Liver (tissue), 9 donors: ENCODE measurements around the gene CXCL14. TPM values are rescaled to one million over a fixed set of nuclear protein-coding genes. Genes with fewer than 3 reads are reported as not detected.

Experiments used
- DNase-seq: peaks from one replicate; pipeline ENCODE4 v3.0.0-alpha.2; 2017; ENCODE audit warnings: low spot score
- H3K27ac ChIP-seq, 2 donors: one replicate each; pipeline ENCODE4 v1.7.0; 2013; ENCODE audit warnings: inconsistent platforms in 2 of 2, low read length in 2 of 2, control low read depth in 1 of 2, low read depth in 1 of 2, mild to moderate bottlenecking in 1 of 2
- H3K27me3 ChIP-seq, 4 donors: one replicate each; pipeline versions ENCODE4 v1.6.1 to v1.7.0; 2013; ENCODE audit warnings: low read length in 3 of 4, inconsistent platforms in 1 of 4, mild to moderate bottlenecking in 1 of 4, moderate library complexity in 1 of 4; ENCODE audit not compliant: control insufficient read depth in 4 of 4, insufficient read depth in 4 of 4
- H3K36me3 ChIP-seq, 4 donors: one replicate each; pipeline versions ENCODE4 v1.6.1 to v1.7.0; 2013; ENCODE audit warnings: low read length in 3 of 4, mild to moderate bottlenecking in 3 of 4, low read depth in 1 of 4, moderate library complexity in 1 of 4; ENCODE audit not compliant: control insufficient read depth in 4 of 4, insufficient read depth in 3 of 4
- H3K4me1 ChIP-seq, 4 donors: one replicate each; pipeline versions ENCODE4 v1.6.1 to v1.7.0; 2013; ENCODE audit warnings: low read length in 3 of 4, mild to moderate bottlenecking in 3 of 4, moderate library complexity in 1 of 4; ENCODE audit not compliant: control insufficient read depth in 4 of 4, insufficient read depth in 4 of 4
- H3K4me3 ChIP-seq, 3 donors: one replicate each; pipeline versions ENCODE4 v1.6.1 to v1.7.0; 2013; ENCODE audit warnings: low read length in 3 of 3, control low read depth in 1 of 3, low read depth in 1 of 3, mild to moderate bottlenecking in 1 of 3
- H3K9ac ChIP-seq, 2 donors: one replicate each; pipeline ENCODE4 v1.7.0; 2013; ENCODE audit warnings: low read length in 2 of 2, mild to moderate bottlenecking in 2 of 2, moderate library complexity in 2 of 2, control low read depth in 1 of 2, low read depth in 1 of 2
- H3K9me3 ChIP-seq, 4 donors: one replicate each; pipeline versions ENCODE4 v1.6.1 to v1.7.0; 2013; ENCODE audit warnings: low read length in 3 of 4; ENCODE audit not compliant: control insufficient read depth in 4 of 4
- CTCF ChIP-seq: fragments of 150-350 bp; IDR thresholded peaks from 2 replicates; pipeline ENCODE4 v1.5.1; 2017; ENCODE audit warnings: improper control_type of control experiment, low read depth, low read length; ENCODE audit not compliant: missing input control
- FOXA1 ChIP-seq: IDR thresholded peaks from 2 replicates; pipeline ENCODE4 v1.6.1; 2016; ENCODE audit warnings: antibody characterized with exemption
- GABPA ChIP-seq, 2 donors: IDR thresholded peaks in 1 of 2; conservative IDR thresholded peaks in 1 of 2; 2 replicates each; pipeline ENCODE4 v1.6.1; 2016; ENCODE audit warnings: antibody characterized with exemption in 2 of 2, mild to moderate bottlenecking in 1 of 2, moderate library complexity in 1 of 2
- HNF4A ChIP-seq, 2 donors: conservative IDR thresholded peaks; 2 replicates each; pipeline ENCODE4 v1.6.1; 2016; ENCODE audit warnings: antibody characterized with exemption in 2 of 2, mild to moderate bottlenecking in 2 of 2
- HNF4G ChIP-seq: IDR thresholded peaks from 2 replicates; pipeline ENCODE4 v1.6.1; 2016; ENCODE audit warnings: antibody characterized with exemption
- JUND ChIP-seq, 2 donors: IDR thresholded peaks; 2 replicates each; pipeline ENCODE4 v1.6.1; 2016; ENCODE audit warnings: antibody characterized with exemption in 2 of 2
- MAX ChIP-seq: IDR thresholded peaks from 2 replicates; pipeline ENCODE4 v1.6.1; 2016; ENCODE audit warnings: antibody characterized with exemption
- RAD21 ChIP-seq, 2 donors: IDR thresholded peaks; 2 replicates each; pipeline ENCODE4 v1.6.1; 2016; ENCODE audit warnings: antibody characterized with exemption in 2 of 2, mild to moderate bottlenecking in 2 of 2
- REST ChIP-seq: IDR thresholded peaks from 2 replicates; pipeline ENCODE4 v1.6.1; 2016; ENCODE audit warnings: antibody characterized with exemption, mild to moderate bottlenecking
- RXRA ChIP-seq, 2 donors: IDR thresholded peaks; 2 replicates each; pipeline ENCODE4 v1.6.1; 2017 to 2018; ENCODE audit warnings: antibody characterized with exemption in 2 of 2, mild to moderate bottlenecking in 1 of 2
- SP1 ChIP-seq: IDR thresholded peaks from 2 replicates; pipeline ENCODE4 v1.6.1; 2018; ENCODE audit warnings: antibody characterized with exemption, mild to moderate bottlenecking
- WGBS: extraction: QIAGEN DNeasy Blood & Tissue Kit; methylation state at CpG from one replicate; pipeline ENCODE4 v1.1.7; 2013; 5-methylcytosine and 5-hydroxymethylcytosine counted together
- polyA plus RNA-seq, 2 donors: library from polyadenylated mRNA; stranded (reverse) in 1 of 2; unstranded in 1 of 2; fragments of 200-250 nt in 1 of 2; fragments of >200 nt in 1 of 2; fragmentation: Nextera tagmentation in 1 of 2; extraction: Ambion mirVana in 1 of 2; gene quantifications; one replicate each; pipeline versions ENCODE4 v1.2.1 to v1.2.3, GENCODE V29; 2013 to 2015
- total RNA-seq, 2 donors: library from RNA; depleted of rRNA; stranded (reverse); fragments of >200 nt; gene quantifications; one replicate each; pipeline ENCODE4 v1.2.3, GENCODE V29; 2014
- donor health status: healthy.
- donor health status: healthy.
- donor health status: healthy.
- donor health status: healthy.
- donor health status: healthy.

Gene CXCL14
- total and polyA plus RNA-seq, 4 donors: 2.7 to 13.7 (median 8.3) TPM

GRCh38 chr5:135565725-135566421 is 12.9 kb downstream of the CXCL14 start:
- Histone ChIP-seq H3K27me3 (no peaks in the 10 kb centered on the region), H3K36me3 (no peaks in the 10 kb centered on the region), H3K4me3 (no peak overlapping the region), H3K27ac (no peak overlapping the region), H3K9me3 (no peaks in the 10 kb centered on the region), H3K9ac (no peak overlapping the region), H3K4me1 (peaks cover 0 to 6% (median 0%) of the 10 kb centered on the region in 4 donors)
- WGBS: 34% methylated on average over 16 of the region's 16 CpGs
- TF ChIP-seq CTCF: peak; percentile 84
- TF ChIP-seq GABPA (IDR thresholded peaks at IDR 0.05 in 1 of 2, conservative IDR thresholded peaks at IDR 0.05 in 1 of 2): no peak
- TF ChIP-seq RAD21 (IDR thresholded peaks at IDR 0.05): peak; percentile 69 to 80
- TF ChIP-seq RXRA (IDR thresholded peaks at IDR 0.05): peak; percentile 32 to 54
- peak; percentile 84 for DNase-seq

GRCh38 chr5:135565266-135565665 is 13.5 kb downstream of the CXCL14 start:
- H3K4me1 ChIP-seq: peaks cover 0 to 8% (median 0%) of the 10 kb centered on the region in 4 donors
- TF ChIP-seq HNF4G (no peak), RXRA (IDR thresholded peaks at IDR 0.05) (no peak), SP1 (no peak), FOXA1 (no peak), HNF4A (conservative IDR thresholded peaks at IDR 0.05) (no peak), JUND (IDR thresholded peaks at IDR 0.05) (no peak), CTCF (no peak), REST (no peak), MAX (no peak), GABPA (IDR thresholded peaks at IDR 0.05 in 1 of 2, conservative IDR thresholded peaks at IDR 0.05 in 1 of 2) (no peak), RAD21 (IDR thresholded peaks at IDR 0.05) (no peak)
- no peaks in the 10 kb centered on the region for H3K9me3 ChIP-seq
- no peak overlapping the region for H3K4me3 ChIP-seq
- H3K9ac ChIP-seq: no peak overlapping the region
- no peak for DNase-seq
- H3K36me3 ChIP-seq: no peaks in the 10 kb centered on the region
- 77% methylated on average over 6 of the region's 6 CpGs for WGBS
- no peak overlapping the region for H3K27ac ChIP-seq
- no peaks in the 10 kb centered on the region for H3K27me3 ChIP-seq
